HG03439 (cell line): ENCODE measurements around the gene SCML2.
"Not testable (repeated sequence)": the region's sequence is repeated elsewhere in the genome, so short reads cannot be mapped to it uniquely, and the experiment has no call there.

ENCODE experiments used
- ATAC-seq: cut with Tn5 transposase; IDR thresholded peaks from one replicate; pipeline ENCODE4 v1.9.1; 2021; ENCODE audit warnings: mild to moderate bottlenecking, moderate library complexity; ENCODE audit not compliant: unreplicated experiment

Gene SCML2

DNA sequence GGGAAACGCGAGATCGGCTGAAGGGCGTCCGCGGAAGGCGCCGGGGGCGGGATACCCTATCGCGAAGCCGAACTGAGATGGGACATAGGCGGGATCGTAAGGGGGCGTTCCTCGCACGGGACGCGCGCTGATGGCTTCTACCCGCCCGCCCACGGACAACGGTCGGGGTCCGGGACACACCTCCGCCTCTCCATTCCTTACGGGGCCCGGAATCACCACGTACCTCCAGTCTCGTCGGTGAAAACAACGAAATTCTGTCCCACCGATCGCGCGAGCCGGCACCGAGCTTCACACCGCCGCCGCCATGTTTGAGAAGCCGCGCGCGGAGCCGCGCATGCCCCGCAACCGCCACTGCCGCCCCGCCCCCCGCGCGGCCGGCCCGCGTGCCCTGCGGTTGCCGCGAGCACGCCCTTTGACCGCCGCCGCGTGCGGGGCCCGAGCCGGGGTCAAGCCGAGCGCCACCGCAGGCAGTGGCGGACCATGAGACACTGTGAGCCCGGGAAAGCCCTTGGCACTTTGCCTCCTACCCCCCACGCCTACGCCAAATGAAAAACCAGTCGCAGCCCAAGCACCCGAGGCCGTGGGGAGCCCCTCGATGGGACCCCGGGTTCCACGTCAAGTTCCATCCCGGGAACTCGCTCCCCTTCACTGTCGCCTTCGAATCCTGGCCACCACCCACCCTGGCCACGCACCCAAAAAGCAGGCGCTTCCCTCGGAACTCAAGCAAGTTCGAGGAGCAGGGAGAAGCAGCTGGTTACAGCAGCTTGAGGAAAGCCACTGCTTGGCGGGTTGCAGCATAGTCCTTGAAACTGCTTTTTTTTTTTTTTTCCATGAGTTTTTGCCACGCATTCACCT lies at the start of gene SCML2:
Gene SCML2 (minus strand): TSS at position 320 of the 855 bp plus-strand sequence. CDS start 20,617 bp downstream, outside the sequence.
- no peak for ATAC-seq

DNA sequence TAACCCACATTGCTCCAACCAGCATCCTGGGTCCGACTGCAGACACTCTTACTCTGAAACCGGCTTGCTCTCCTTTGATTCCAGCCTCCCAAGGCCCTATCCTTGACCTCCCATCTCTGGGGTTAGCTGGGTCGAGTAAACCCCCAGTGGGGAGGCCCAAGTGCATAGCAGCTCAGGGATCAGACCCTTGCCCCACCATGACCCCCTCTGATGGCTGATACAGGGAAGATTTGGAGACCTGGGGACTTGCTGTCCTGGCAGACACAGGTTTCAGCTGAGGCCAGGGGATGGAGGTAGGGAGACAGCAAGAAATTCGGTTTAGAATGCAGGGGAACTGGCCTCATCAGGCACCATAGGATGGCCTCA lies 47.3 kb upstream of the SCML2 start:
- no peak for ATAC-seq

DNA sequence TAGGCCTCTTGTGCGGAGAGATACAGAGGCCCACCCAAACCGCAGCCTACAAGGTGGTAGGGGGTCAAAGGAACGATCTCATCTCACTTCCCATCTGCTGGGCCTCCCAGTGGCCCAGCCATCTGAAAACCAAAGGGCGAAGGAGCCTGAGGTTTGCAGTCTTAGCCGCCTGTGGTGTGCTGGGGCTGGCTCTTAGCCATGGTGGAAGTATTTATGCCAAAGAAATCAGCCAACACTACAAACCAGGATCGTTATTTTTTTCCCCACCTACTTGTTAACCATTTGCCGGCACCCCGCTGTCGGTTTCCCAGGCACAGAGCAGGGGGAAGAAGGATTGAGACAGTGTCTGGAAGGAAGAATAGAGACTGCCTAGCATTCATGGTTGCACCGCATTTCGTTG lies 40.0 kb upstream of the SCML2 start:
- ATAC-seq: no peak

DNA sequence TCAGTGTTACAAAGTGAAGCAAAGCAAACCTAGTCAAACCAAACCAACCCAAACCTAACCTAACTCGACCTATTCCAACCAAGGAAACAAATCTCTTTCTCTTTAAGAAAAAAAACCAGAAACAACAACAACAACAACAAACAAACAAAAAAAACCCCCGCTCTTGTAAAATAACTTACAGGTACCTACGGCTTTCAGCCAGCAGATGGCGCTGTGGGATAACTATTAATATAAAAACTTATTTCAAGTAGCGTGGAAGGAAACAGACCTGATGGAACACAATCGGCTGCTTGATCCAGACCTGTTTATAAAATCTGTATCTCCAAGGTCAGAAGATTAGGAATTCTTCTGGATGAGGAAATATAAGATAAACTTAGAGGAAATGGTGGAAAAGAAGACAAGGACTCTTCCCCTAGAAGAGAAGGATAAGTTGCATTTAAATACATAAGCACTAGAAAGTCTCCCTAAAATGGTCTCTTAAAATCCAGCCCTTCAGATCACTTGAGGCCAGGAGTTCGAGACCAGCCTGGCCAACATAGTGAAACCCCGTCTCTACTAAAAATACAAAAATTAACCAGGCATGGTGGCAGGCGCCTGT lies 36.6 kb upstream of the SCML2 start:
- no peak for ATAC-seq

DNA sequence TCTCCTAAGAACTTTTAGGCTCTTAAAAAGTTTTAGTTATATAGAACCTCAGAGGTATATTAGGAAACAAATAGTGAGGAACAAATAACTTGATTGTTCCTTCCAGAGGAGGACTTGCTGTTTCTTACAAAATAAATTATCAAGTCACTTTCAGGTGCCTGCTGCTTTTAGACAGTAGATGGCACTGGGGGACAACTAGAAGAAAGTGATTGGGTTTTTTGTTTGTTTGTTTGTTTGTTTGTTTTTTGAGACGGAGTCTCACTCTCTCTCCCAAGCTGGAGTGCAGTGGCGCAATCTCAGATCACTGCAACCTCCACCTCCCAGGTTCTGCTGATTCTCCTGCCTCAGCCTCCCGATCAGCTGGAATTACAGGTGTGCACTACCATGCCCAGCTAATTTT lies 35.5 kb upstream of the SCML2 start:
- ATAC-seq: no peak

DNA sequence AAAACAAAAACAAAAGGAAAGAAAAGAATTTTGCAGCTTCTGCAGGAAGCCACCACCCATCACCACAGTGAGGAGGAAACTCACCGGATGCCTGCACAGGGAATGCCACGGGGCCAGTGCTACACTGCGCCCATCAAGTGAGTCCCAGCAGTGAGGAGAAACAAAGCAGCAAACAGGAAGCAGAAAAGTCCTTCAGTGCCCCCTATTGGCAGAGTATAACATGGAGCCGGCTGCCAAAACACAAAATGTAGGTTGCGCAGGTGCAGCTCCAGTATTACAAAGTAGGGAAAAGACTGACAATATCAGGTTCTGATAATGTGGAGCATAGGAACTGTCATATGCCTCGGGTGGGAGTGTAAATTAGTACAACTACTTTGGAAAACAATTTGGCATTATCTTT lies 23.3 kb upstream of the SCML2 start:
- ATAC-seq: no peak

DNA sequence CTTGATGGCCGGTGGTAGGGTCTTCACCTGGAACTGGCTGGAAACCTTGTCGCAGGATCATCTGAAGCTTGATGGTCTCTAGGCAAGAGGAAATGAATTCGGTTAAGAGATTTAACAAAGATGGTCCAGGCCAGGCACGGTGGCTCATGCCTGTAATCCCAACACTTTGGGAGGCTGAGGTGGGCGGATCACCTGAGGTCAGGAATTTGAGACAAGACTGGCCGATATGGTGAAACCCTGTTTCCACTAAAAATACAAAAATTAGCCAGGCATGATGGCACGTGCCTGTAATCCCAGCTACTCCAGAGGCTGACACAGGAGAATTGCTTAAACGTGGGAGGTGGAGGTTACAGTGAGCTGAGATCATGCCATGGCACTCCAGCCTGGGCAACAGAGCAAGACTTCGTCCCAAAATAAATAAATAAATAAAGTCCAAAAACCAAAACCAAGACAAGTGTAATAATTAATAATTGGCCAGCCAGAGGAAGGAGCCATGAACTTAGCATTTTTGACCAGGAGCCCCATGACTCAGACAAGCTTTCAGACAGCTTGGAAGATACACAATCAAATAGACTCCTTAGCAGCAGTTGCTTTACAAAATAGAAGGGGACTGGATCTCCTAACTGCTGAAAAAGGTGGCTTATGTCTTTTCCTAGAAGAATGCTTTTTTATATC lies 20.8 kb upstream of the SCML2 start:
- not testable (repeated sequence) for ATAC-seq

DNA sequence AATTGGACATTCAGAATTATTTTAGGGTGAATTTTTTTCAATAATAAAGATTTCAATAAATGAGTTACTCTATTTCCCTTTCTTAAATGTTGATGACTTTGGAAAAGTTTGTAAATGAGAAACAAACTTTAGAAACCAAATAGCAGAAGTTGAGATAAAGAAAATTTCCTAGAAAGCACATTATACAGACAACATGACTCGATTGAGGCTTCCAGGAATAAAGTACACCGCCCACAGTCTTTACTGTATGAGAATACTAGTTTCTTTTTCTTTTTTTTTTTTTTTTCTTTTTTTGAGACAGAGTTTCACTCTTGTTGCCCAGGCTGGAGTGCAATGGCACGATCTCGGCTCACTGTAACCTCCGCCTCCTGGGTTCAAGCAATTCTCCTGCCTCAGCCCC lies 14.6 kb upstream of the SCML2 start:
- not testable (repeated sequence) for ATAC-seq

- ATAC-seq: no peak
Measured at GRCh38 chrX:18368402-18368801, 13.9 kb upstream of the SCML2 start.

- no peak for ATAC-seq
Measured at GRCh38 chrX:18360867-18361266, 6.4 kb upstream of the SCML2 start.

DNA sequence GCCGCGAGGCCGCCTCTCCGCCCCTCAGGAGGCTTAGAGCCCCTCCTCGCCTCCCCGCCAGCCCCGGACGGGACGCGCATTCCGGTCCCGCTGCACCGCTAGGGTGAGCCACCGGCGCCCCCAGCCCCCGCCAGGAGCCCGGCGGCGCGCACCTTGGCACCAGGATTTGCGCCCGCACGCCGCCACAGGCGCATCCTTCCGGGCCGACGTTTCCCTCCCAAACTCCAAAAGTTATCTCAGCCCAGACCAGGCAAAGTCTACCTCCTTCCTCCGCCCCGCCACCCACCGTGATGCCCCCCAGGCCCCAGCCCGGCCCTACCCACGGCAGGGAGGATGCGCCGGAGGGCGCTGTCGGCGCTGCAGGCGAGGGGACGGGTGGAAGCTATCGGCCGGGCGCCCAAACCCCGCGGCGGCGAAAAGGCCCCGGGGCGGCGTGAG lies 538 bp downstream of the SCML2 start:
- no peak for ATAC-seq

DNA sequence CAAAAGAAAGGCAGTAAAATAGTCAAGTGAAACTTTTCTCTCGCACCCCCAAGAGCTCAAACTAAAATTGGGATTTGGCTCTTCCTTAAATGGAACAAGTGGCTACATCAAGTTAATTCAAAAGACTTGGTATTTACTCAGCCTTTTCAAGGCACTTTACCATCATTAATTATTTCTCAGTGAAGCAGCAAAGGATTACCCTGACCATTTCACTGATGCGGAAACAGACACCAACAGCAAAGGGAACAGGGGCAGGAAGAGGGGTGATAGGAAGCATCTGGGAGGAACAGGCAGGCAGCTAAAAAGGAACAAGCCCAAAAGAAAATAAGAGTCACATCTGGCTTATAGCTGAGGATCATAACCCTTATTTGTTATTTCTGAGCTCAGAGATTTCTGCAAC lies 2.7 kb downstream of the SCML2 start:
- ATAC-seq: no peak

GRCh38 chrX:18348047-18348446 lies 6.4 kb downstream of the SCML2 start:
- no peak for ATAC-seq

- no peak for ATAC-seq
Measured at GRCh38 chrX:18309401-18309800, 45.1 kb downstream of the SCML2 start.

- no peak for ATAC-seq
Measured at GRCh38 chrX:18297251-18297650, 57.2 kb downstream of the SCML2 start.

GRCh38 chrX:18294893-18295292 lies 59.6 kb downstream of the SCML2 start:
- ATAC-seq: no peak

- ATAC-seq: no peak
Measured at GRCh38 chrX:18291006-18291545, 63.4 kb downstream of the SCML2 start.

DNA sequence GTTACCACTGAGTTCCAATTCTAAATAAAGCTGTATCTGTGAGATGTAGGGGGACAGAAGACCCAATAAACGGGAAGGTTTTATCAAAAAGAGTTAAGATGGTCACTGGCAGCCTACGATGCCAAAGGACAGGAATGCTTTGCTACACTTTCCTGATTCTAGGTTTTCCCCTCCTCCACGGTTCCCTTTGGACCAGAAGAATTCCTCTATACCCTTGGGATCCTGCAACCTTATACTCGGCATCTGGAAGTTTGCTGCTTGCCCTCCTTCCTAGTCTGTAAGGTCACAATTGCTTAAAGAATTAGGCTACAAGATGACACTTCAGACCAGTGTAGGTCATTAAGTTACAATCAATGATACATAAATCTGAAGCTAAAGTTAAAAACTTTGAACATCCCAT lies 64.3 kb downstream of the SCML2 start:
- no peak for ATAC-seq

DNA sequence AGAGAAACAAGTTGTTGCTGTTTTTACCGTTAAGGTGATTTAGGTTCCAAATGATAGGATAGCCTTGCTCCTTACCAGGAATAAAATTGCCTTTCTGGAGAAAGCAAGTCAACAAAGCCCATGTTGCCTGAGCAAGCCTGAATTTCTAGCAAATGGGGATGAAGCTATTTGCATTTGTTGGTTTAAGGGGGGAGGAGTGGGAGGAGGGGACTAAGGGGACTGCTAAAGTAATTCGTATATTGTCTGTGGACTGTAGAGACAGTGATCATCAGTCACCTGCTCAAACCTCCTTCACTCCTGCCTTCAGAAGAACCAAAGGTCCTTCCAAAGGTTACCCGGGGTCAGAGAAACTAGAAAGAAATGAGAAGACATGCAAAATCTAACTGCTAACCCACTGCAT lies 65.8 kb downstream of the SCML2 start:
- no peak for ATAC-seq

GRCh38 chrX:18286322-18286831 lies 68.1 kb downstream of the SCML2 start:
- no peak for ATAC-seq

GRCh38 chrX:18278449-18278848 lies 76.0 kb downstream of the SCML2 start:
- ATAC-seq: no peak
